Measurements from ENCODE around the gene SIKE1.
"Not testable (repeated sequence)": the region's sequence is repeated elsewhere in the genome, so short reads cannot be mapped to it uniquely, and the experiment has no call there.

Gene SIKE1

DNA sequence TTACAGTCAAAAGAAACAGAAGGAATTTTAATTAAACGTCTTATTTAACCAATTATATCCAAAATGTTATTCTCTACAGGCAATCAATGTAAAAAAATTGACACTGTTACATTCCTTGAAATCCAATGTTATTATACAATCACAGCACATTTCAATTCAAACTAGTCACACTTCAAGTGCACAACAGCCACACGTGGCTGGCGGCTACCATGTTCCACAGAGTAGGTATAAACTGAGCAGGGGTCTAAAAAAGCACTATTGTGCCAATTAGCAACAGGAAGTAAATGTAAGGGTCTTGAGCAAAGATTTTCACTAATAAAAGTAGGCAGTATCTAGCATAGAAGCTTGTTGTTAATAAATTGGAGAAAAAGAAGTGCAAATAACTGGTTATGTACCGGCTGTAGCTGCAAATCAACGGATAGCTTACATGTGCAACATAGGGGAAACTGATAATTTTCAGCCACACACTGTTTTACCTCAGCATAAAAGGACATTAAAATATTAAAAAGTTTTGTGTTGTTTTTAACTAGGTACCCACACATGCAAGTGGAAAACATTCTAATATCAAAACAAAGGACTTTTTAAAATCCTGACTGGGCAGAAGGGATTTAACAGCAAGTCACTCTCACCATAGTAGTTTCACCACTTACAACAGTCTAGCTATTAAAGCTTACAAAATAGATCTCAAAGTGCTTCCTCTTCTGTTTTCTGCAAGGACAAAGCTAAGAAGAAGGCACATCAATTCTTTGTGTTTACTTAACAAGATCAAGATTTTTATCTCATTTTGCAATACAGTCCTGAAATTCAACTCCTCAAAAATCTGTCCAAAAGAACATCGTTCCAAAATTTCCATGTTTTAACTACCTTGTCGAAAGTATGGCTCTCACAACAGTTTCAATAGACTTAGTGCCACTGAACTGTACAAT, 25.2 kb downstream of the SIKE1 start:
- no peak for DNase-seq (ENCODE audit: low read depth)

DNA sequence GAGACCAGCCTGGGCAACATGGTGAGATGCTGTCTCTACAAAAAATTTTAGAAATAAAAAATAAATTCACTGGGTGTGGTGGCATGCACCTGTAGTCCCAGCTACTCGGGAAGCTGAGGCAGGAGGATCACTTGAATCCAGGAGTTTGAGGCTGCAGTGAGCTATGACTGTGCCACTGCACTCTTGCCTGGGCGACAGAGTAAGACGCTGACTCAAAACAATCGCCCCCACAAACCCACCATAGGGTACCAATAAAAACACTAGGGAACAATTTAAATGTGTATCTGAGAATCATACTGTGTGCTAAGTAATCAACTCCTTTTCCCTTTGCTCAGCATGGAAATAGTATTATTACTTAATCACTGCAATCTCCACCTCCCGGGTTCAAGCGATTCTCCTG, 26.8 kb downstream of the SIKE1 start:
- not testable (repeated sequence) for DNase-seq (ENCODE audit: low read depth)

DNA sequence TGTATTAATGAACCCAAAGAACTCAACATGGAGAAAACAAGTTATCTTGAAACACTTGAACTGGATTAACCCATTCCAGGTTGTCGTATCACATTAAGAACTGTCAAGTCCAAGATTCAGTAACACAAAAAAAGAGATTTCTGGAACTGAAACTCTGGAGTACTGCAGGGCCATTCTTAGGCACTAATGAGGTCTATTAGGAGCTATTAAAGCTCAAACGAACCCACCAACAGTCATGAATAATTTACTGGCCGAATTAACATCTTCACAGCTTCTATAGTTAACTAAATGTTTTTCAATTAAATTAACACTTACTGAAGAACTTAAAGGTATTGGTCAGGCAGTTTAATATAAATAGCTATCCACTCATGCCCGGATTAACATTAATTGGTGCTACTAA, 27.3 kb downstream of the SIKE1 start:
- no peak for DNase-seq (ENCODE audit: low read depth)

DNA sequence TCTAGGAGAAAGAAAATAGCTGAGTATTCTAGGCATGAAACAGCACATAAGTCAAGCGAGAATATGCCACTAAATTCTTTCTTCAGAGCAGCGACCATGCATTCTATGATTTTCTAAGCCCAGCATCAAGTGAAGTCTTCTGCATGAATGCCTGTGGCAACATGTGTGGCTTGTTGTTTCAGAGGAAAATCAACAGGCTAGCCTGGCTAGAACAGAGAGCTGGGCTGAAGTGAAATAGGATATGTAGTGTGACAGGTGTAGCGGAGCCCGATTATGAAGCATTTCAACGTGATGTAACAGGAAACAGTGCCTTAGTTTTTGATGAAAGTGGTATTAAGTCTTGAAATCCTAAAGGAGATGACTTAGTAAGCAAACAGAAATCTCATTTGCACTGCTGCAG, 29.7 kb downstream of the SIKE1 start:
- no peak for DNase-seq (ENCODE audit: low read depth)

DNA sequence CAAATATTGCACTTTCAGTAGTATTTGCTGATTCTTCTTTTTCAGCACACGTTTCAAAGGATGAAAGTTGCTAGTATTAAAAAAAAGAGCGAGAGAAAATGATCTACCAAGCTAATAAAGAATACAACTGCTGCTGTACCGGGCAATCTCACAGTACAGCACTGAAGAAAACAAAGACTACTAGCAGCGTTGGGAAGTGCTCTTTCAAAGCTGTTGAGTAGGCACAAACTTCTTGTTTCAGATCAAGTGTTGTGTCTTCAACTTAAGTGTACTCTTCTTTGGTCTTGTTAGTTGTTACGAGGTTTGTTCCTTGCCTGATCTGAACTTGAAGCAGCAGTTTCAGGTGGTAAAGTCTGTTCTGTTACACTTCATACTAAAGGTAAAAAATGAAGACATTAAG, 30.6 kb downstream of the SIKE1 start:
- no peak for DNase-seq (ENCODE audit: low read depth)

DNA sequence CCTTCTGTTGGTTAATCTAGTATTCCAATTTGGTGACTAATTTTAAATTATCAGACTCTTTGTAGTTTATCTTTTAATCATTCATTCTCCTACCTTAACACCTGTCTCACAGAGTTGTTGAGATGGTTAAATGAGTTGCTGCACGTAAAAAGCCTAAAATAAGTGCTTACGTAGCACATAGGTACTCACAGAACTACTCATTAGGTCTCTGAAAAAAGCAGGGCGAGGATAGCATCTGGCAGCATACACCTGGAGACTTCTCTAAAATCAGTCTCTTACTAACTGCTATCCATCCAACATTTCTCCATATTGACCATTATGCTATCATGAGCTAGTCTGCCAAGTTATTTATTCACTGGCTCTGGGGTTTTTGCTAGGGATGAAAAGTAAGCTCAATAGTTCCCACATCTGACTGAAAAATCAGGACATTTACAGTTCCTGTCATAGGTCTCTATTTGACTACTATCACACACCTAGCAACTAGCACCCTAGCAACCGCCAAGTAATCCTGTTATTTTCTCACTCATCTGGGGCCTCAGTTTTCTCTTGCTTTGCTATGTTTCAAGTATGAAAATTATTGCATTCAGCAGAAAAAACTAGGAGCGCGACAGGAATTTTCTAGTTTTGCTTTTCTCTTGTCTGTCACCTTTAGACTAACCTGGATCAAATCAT, 33.9 kb downstream of the SIKE1 start:
- DNase-seq (ENCODE audit: low read depth) = no peak

DNA sequence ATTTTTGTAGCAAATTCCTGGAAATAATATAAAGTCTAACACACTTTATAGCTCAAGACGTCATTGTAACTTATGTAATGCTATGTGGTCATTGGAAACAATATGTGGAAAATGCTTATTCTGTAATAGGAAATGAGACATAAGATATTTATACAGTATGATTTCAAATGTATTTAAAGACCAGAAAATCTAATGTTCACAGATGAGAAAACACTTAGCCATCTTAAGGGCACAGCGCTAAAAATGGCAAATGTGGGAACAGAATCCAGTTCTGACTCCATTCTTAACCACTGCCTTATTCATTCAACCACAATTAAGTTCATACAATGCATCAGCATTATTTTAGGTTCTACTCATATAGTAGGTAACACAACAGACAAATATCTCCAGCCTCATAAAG, 35.2 kb downstream of the SIKE1 start:
- DNase-seq (ENCODE audit: low read depth) = no peak

DNA sequence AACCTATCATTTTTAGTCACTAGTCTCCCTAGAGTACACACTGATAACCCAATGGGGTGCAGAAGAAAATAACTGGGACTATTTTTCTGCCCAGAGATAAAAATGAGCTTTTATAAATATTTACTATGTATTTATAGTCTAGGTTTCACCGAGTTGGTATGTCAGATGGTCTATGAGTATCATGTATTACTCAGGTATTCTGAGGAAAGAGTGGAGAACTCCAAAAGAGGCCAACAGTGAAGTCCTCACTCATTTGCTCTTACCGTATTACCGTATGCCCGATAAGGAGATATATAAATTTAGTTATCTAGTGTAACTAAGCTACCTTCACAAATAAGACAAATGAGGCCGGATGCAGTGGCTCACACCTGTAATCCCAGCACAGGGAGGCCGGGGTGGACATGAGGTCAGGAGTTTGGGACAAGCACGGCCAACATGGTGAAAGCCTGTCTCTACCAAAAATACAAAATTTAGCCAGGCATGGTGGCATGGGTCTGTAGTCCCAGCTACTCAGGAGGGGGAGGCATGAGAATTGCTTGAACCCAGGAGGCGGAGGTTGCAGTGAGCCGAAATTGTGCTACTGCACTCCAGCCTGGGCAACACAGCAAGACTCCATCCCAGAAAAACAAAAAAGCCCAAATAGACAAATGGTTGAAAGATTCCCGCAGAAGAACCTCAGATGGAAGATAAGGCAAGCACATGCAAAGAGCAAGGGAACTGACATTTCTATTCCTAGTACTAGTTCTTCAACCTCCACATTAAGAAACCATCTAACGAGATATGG, 38.3 kb downstream of the SIKE1 start:
- DNase-seq (ENCODE audit: low read depth) = no peak

DNA sequence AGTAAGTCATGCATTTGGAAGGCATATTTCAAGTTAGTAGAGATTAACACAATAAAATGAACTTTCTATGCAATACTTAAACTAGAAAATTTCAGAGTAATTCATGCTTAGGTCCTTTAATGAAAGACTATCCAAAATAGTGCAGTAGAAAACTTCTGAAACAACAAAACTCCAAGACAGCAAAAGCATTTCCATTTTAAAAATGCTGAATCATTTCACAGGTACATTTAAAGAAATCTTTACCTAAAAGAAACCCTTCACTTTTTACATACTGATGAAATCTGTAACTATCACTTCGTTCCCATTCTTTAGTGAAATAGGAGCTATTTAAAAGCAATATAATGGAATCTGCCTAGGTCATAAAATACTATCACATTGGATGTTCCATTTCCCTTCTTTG, 40.2 kb downstream of the SIKE1 start:
- no peak for DNase-seq (ENCODE audit: low read depth)

DNA sequence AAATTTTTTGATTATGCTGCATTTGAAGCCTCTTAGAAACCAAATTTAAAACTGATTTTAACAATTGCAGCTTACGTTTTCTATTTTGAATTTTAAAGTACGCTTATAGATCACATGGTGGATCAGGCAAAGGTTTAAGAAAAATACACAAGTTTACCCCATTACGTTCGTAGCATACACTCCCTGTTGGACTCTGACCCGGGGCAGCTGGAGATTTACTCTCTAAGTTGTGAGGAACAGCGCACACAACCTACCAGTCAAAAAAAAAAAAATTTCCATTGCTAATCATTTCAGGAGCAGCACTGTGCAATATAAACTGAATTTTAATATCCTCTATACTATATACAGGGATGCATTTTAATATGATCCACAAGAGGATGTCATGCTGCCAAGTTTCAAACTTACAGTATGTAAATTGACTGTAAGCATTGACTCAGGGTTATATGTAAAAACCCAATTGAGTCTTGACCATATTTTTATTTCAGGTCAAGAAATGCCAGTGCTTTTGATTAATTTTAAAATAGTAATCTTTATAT, 43.1 kb downstream of the SIKE1 start:
- DNase-seq (ENCODE audit: low read depth) = no peak

DNA sequence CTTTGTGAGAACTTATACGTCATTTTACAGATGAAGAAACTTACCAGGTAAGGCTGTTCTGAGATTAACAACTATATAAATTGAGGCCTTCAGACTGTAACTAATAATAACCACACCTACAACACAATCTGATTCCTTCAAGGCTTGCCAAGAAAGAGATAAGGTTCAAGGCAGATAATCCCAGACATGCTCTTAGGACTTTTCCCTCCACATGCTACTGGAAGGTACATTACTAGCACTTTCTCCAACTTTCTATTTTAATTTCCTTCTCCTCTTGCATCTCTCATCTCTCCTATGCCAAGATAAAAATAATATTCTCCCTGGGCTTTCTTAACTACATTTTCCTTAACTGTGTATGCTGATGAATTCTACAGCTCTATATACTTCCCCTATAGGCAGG, 45.0 kb downstream of the SIKE1 start:
- DNase-seq (ENCODE audit: low read depth) = no peak

DNA sequence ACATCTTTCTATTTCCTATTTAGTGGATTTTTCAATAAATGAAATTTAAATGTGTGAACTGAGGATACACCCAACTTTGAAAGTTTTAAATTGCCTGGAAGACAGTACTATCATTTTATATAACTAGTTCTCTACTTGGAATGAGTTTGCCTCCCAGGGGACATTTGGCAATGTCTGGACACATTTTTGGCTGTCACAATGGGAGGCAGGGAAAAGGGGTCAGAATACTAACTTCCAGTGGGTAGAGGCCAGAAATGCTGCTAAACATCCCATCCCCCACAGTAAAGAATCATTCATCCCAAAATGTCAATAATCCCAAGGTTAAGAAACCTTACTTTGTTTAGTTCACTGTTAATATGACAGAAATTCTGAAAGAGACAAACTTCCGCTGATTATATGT, 50.7 kb downstream of the SIKE1 start:
- DNase-seq (ENCODE audit: low read depth) = no peak

DNA sequence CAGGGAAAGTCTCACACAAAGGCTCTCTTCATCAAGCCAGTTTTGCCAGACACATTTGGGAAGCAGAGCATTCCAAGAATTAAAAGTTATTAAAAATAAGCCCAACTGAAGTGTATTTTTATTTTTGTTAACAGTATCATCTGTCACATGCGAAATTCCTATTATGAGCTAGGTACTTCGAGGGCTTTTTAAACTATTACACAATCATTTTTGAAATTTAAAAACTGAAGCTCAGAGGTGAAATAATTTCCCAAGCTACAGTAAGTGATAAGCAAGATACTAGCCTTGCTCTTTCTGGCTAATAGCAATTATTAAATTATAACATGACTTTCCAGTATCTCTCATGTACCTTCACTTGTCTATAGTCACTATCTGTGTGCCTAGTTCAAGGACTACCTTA, 51.9 kb downstream of the SIKE1 start:
- no peak for DNase-seq (ENCODE audit: low read depth)

DNA sequence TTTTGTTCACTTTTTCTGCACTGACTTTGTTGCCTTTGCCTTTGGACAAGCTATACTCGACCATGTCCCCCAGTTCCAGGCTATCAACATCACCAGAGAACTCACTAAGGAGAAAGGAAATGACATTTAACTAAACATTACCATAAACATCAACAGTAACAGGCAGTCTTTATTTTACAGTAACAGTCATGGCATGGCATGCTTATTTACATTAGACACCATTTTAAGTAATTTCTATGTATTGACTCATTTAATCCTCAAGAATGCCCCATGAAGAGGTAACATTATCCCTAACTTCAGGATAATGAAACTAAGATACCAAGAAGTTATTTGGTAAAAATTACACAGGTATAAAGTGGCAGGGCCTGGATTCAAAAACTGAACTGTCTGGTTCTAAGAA, 55.3 kb downstream of the SIKE1 start:
- DNase-seq (ENCODE audit: low read depth) = no peak

DNA sequence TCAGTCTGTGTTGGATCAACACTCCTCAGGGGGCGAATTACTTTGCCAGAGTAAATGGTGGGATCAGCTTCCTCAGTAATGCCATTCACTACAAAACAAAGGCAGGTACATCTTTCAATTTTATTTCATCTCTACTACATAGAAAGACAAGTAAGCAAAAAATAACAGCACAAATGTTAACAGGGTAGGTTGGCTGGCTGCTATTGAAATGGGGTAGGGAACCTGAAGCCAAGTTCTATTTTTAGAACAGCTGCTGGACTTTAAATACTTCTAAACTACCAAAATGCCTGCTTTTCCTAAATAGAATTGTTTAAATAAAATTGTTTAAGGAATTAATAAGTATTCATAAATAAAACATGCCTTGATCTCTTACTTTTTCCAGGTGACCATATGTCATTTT, 56.6 kb downstream of the SIKE1 start:
- DNase-seq (ENCODE audit: low read depth) = no peak

DNA sequence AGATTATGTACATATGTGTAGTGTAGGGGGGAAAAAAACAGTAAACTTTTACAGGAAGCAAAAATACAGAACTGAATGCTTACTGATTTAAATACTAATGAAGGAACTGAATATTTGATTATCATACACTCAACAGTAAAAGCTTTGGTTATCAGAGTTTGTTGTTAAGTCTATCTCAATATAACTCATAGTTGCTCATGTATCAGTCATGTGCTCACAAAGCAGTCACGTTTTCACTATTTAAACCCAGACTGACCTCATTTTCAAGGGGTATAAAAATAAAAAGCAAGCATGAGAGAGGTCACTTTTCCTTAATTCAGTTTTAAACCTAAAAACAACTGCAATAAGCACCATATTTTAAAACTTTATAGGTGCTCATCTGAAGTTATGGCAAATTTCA, 57.0 kb downstream of the SIKE1 start:
- no peak for DNase-seq (ENCODE audit: low read depth)

DNA sequence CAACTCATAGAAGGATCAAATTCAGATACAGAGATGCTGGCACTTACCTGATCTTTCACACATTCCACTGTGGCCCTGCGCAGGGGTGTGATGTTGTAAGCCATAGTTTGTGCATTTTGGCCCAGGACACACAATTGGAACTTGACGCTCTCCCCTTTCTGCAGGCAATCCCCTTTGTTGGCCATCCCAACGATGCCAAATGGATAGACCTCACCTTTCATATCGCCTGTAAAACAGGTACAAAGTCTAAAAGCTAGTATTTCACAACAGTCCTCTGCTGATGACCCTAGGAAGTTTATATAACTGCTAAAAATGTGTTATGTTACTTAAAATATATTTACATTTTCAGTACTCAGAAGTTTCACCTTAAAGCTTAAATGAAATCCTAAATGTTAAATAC, 60.0 kb downstream of the SIKE1 start:
- DNase-seq (ENCODE audit: low read depth) = no peak

Measured in activated T-cell treated with anti-CD3 and anti-CD28 coated beads for 1 hour (primary cell).